Subcutaneous abdominal adipose tissue (tissue), 5 donors: ENCODE measurements around the gene ASIC1.
A peak's percentile ranks its signal among the peaks of the same experiment; 100 is the strongest.

Source experiments
- H3K27ac ChIP-seq: one replicate; pipeline ENCODE4 v1.7.0; 2013; ENCODE audit warnings: low read depth, mild to moderate bottlenecking, inconsistent platforms, low read length, moderate library complexity
- H3K27me3 ChIP-seq, 5 donors: one replicate each; pipeline ENCODE4 v1.7.0; 2013; ENCODE audit warnings: low read length in 5 of 5, inconsistent platforms in 1 of 5; ENCODE audit not compliant: control insufficient read depth in 5 of 5, insufficient read depth in 4 of 5
- H3K36me3 ChIP-seq, 5 donors: one replicate each; pipeline ENCODE4 v1.7.0; 2013; ENCODE audit warnings: low read length in 5 of 5; ENCODE audit not compliant: control insufficient read depth in 5 of 5, insufficient read depth in 5 of 5
- H3K4me1 ChIP-seq, 5 donors: one replicate each; pipeline ENCODE4 v1.7.0; 2013; ENCODE audit warnings: low read length in 5 of 5, mild to moderate bottlenecking in 3 of 5, moderate library complexity in 1 of 5; ENCODE audit not compliant: control insufficient read depth in 5 of 5, insufficient read depth in 5 of 5
- H3K4me3 ChIP-seq, 5 donors: one replicate each; pipeline ENCODE4 v1.7.0; 2013; ENCODE audit warnings: low read length in 5 of 5, low read depth in 1 of 5
- H3K9ac ChIP-seq, 5 donors: one replicate each; pipeline ENCODE4 v1.7.0; 2013; ENCODE audit warnings: low read length in 5 of 5, mild to moderate bottlenecking in 4 of 5, moderate library complexity in 3 of 5
- H3K9me3 ChIP-seq, 5 donors: one replicate each; pipeline ENCODE4 v1.7.0; 2013; ENCODE audit warnings: low read length in 5 of 5; ENCODE audit not compliant: control insufficient read depth in 5 of 5
- donor health status: healthy.
- donor health status: healthy.
- donor health status: healthy.
- donor health status: healthy.
- donor health status: healthy.

Gene ASIC1

DNA sequence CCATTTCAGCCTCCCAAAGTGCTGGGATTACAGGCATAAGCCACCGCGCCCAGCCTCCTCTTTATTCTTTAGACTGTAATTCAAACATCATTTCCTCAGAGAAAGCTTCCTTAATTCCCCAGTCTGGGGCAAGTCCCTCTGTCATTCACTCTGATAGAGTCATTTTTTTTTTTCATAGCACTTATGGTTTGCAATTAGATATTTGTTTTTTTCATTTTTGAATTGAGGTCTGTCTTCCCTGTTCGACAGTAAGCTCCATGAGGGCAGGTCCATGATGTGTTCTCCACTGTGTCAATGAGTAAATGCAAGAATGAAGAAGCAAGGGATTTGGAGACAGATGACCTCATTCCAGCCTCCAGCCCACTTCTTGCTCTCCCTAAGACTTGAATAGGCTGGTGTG is 12.1 kb downstream of the ASIC1 start:
- Histone ChIP-seq H3K27ac (no peak overlapping the region), H3K27me3 (no peaks in the 10 kb centered on the region), H3K36me3 (no peaks in the 10 kb centered on the region), H3K9me3 (no peaks in the 10 kb centered on the region), H3K4me1 (peaks cover 2 to 10% (median 8%) of the 10 kb centered on the region in 5 donors), H3K4me3 (no peak overlapping the region), H3K9ac (no peak overlapping the region)

DNA sequence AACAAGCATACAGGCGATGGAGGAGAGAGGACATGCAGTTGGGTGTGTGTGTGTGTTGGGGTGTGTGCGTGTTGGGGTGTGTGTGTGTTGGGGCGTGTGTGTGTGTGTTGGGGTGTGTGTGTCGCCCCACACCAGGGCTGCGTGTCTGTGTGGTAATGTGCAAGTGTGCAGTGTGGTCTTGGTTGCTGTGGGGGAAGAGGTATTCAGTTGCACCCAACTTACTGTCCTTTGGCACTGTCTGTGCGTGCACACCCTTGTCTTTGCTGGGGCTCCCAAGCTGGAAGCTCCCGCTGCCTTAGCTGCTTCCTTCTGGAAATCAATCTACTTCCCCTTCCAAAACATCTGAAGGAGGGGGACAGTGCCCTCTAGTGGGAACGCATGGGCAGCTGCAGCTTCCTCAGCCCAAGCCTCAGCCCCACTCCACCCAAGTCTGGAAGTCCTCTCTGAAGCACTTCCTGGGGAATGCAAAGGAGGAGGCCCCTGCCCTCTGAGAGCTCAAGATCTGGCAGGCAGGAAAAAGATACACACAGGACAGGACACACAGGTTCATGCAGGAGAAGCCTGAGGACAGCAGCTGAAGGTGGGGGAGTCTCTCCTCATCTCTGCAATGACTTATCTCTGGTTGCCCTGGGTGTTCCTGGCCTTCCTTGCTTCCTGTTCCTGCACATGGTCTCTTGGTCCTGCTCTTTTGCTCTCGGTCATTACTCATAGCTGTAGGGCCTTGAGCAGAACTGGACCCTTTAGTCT is 13.1 kb downstream of the ASIC1 start:
- no peak overlapping the region for H3K27ac ChIP-seq

DNA sequence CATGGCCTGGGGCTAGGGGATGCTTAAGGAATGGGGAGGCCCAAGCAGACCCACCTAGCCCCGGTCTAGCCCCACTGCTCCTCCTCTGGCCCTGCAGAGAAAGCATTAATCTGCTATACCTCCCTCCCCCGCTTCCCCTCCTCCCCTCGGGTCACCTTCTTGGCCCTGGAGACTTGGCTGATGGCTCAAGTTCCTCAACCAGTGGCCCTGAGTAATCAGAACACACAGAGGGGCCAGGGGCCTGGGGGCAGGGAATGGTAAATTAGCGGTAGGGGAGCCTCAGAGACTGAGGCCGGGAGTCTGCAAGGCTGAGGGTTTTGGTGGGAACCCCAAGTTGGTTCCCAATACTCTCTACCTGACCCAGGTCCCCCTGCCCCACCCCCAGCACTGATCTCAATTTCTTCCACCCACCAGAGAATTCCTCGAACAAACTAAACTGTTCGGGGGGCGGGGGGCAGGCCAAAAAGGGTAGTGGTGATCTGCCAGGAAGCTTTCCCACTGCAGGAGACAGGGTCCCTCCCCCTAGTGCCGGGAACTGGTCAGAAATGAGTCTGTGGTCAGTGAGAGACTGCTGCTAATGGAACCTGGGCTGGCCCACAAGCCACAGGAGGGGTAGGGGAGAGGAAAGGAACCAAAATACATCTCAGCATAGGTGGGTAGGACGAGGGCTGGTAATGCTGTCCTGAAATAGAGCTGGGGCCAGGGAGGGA is 15.0 kb downstream of the ASIC1 start:
- H3K27ac ChIP-seq: no peak overlapping the region
- no peaks in the 10 kb centered on the region for H3K9me3 ChIP-seq
- peaks cover 4 to 13% (median 12%) of the 10 kb centered on the region in 5 donors for H3K4me1 ChIP-seq
- no peaks in the 10 kb centered on the region for H3K36me3 ChIP-seq
- peaks cover 0 to 2% (median 0%) of the 10 kb centered on the region in 5 donors for H3K27me3 ChIP-seq
- no peak overlapping the region for H3K9ac ChIP-seq
- H3K4me3 ChIP-seq: no peak overlapping the region

More for the DNA sequence above, 13.1 kb downstream of the ASIC1 start:
- Histone ChIP-seq H3K27me3 (no peaks in the 10 kb centered on the region), H3K9ac (no peak overlapping the region), H3K4me3 (peak overlapping the region in 4 of 5 donors; percentile 34 to 51 (median 44)), H3K9me3 (no peaks in the 10 kb centered on the region), H3K4me1 (peaks cover 4 to 13% (median 11%) of the 10 kb centered on the region in 5 donors), H3K36me3 (no peaks in the 10 kb centered on the region)

DNA sequence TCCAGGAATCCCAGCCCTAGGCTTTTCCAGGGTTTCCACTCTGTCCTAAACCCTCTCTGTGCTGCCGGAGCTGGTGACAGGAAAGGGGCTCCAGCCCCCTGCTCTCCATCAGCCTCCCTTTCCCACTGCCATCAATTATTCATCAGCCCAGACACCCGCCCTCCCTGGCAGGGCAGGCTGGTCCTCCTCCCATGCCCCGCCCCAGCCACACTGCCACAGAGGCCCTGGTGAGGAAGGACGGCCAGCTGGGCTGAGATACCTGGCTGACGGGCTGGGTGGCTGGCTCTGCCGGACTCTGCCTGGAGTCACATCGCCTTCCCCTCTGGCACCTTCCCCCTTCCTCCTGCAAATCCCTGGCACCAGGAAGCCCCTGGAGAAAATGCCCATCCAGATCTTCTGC is 15.8 kb downstream of the ASIC1 start:
- no peak overlapping the region for H3K4me3 ChIP-seq
- peaks cover 4 to 13% (median 12%) of the 10 kb centered on the region in 5 donors for H3K4me1 ChIP-seq
- H3K9me3 ChIP-seq: no peaks in the 10 kb centered on the region
- H3K36me3 ChIP-seq: no peaks in the 10 kb centered on the region
- no peak overlapping the region for H3K9ac ChIP-seq
- H3K27me3 ChIP-seq: peaks cover 0 to 2% (median 0%) of the 10 kb centered on the region in 5 donors
- no peak overlapping the region for H3K27ac ChIP-seq

DNA sequence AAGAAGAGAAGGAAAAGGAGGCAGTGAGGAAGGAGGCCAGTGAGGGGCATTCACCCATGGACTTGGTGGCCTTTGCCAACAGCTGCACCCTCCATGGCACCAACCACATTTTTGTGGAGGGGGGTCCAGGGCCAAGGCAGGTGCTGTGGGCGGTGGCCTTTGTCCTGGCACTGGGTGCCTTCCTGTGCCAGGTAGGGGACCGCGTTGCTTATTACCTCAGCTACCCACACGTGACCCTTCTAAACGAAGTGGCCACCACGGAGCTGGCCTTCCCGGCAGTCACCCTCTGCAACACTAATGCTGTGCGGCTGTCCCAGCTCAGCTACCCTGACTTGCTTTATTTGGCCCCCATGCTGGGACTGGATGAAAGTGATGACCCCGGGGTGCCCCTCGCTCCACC is 16.3 kb downstream of the ASIC1 start:
- H3K4me1 ChIP-seq: peaks cover 4 to 13% (median 12%) of the 10 kb centered on the region in 5 donors
- no peak overlapping the region for H3K9ac ChIP-seq
- no peak overlapping the region for H3K4me3 ChIP-seq
- H3K27ac ChIP-seq: no peak overlapping the region
- peaks cover 0 to 2% (median 0%) of the 10 kb centered on the region in 5 donors for H3K27me3 ChIP-seq
- H3K9me3 ChIP-seq: no peaks in the 10 kb centered on the region
- H3K36me3 ChIP-seq: no peaks in the 10 kb centered on the region

DNA sequence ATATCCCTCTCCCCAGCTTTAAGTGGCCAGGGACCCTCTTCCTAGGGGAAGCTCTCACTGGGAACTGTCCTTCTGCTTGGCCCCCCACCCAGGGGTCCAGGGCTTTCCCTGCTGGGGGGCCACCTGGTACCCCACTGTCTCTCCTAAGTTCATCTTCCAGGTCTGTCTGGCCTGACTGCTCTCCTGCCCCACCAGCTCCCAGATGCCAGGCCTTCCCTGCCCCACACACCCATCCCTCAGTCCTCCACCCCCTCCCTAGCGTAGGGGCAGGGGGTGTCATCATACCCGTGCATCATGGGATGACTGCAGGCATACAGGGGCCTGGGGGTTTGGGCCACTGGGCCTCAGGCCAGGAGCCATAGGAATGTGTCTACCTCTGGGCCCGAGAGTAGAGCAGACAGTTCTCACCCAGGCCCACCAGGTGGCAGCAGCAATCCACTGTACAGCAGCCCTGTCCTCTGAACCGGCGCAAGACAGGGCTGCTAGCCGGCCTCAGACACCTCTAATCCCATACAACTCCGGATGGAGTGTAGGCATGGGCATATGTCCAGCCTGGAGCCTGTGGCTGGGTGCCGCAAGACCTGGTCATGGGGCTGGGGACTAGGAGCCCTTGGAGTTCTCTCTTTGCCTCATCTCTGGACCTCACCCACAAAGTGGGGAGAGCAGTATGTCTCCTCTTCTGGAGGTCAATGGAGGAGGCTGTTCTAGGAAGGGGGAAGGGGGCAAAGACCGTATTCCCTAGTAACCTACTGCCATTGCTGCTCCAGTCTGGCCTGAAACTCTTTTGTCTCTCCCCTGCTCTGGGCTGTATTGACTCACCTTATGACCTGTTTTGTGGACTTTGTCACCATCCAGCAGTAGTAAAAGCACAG is 17.8 kb downstream of the ASIC1 start:
- Histone ChIP-seq H3K27ac (no peak overlapping the region), H3K4me3 (no peak overlapping the region), H3K9ac (peak overlapping the region in 1 of 5 donors; percentile 36), H3K36me3 (no peaks in the 10 kb centered on the region), H3K9me3 (no peaks in the 10 kb centered on the region), H3K27me3 (peaks cover 0 to 2% (median 0%) of the 10 kb centered on the region in 5 donors), H3K4me1 (peaks cover 4 to 11% (median 10%) of the 10 kb centered on the region in 5 donors)

DNA sequence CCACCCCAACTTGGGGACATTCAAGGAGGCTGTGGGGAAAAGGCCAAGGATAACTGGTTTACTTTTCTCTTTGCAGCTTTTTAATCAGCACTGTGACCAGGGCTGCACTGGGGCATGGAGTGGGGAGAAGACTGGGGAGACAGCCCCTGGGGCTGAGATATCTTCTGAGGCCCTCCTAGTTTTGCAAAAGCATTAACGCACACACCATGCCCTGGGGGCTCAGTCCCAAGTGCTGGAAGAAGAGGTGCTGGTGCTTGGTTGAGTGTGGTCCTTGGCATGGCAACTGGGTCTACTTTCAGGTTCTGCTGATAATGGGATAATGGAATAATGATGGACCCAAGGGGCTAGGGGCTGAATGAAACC is 18.4 kb downstream of the ASIC1 start:
- no peak overlapping the region for H3K27ac ChIP-seq
- peaks cover 2 to 5% (median 4%) of the 10 kb centered on the region in 5 donors for H3K4me1 ChIP-seq
- H3K9me3 ChIP-seq: no peaks in the 10 kb centered on the region
- no peak overlapping the region for H3K4me3 ChIP-seq
- H3K36me3 ChIP-seq: no peaks in the 10 kb centered on the region
- H3K9ac ChIP-seq: no peak overlapping the region
- peaks cover 0 to 3% (median 2%) of the 10 kb centered on the region in 5 donors for H3K27me3 ChIP-seq

DNA sequence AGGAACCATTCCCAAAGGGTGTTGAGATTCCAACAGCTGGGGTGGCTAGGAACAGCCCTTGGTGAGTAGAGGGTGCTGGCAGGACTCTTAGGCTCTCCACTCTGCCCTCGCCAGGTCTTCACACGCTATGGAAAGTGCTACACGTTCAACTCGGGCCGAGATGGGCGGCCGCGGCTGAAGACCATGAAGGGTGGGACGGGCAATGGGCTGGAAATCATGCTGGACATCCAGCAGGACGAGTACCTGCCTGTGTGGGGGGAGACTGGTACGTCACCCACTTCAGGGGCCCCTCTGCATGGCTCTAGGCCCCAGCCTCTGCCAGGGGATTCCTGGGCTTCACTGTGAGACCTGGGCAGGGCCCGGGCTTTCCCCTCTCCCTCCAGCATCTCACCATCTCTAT is 19.7 kb downstream of the ASIC1 start:
- no peak overlapping the region for H3K4me3 ChIP-seq
- no peaks in the 10 kb centered on the region for H3K36me3 ChIP-seq
- H3K9ac ChIP-seq: no peak overlapping the region
- H3K27me3 ChIP-seq: peaks cover 0 to 3% (median 2%) of the 10 kb centered on the region in 5 donors
- peaks cover 2 to 7% (median 3%) of the 10 kb centered on the region in 5 donors for H3K4me1 ChIP-seq
- H3K9me3 ChIP-seq: no peaks in the 10 kb centered on the region
- no peak overlapping the region for H3K27ac ChIP-seq

DNA sequence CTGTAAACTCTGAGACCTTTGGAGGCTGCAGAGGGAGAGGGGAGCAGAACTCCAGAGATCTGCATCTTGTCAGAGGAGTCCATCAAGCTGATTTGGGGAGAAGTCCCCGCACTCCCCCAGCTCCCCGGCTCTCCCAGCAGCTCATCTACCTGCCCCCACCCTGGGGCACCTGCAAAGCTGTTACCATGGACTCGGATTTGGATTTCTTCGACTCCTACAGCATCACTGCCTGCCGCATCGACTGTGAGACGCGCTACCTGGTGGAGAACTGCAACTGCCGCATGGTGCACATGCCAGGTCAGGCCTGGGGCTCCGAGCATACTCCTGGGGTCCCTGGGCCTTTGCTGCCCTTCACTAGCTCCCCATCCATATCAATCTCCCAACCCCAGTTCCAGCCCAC is 20.9 kb downstream of the ASIC1 start:
- Histone ChIP-seq H3K9me3 (no peaks in the 10 kb centered on the region), H3K9ac (no peak overlapping the region), H3K27ac (no peak overlapping the region), H3K27me3 (peaks cover 0 to 3% (median 2%) of the 10 kb centered on the region in 5 donors), H3K4me1 (peaks cover 4 to 12% (median 7%) of the 10 kb centered on the region in 5 donors), H3K4me3 (no peak overlapping the region), H3K36me3 (no peaks in the 10 kb centered on the region)
